ENCODE results near the gene KIRREL3. TPM values are rescaled to one million over a fixed set of nuclear protein-coding genes. Genes with fewer than 3 reads are reported as not detected.

KIRREL3 gene
- total RNA-seq, 2 donors from 2014 or later, result 0.28 TPM; not detected in 1

DNA sequence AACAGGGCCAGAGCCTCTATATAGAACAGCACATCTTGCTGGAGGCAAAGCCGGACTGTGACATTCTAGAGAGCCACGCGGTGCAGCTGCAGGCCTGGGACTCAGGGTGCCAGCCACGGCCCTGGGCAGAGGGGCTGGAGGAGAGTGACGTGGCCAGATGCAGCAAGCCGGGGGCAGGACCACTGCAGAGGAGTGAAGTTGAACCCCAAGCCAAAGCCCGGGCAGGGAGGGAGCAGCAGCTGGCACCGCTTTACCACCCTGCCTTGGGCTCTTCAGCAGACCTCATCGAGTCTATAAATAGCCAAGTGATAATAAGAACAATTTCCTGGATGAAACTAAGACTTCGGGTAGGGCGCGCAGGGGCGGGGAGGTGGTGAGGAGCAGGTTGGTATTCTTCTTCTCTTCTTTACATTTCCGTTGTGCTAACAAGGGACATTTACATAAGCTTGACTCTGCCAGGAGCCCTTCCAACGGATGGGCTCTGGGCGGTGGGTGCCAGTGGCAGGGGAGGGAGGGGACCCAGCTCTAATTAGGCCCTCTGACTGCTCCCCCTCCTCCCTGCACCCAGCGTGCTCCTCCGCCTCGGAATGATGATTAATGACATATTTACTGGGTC is 534.9 kb downstream of the KIRREL3 start:
- Histone ChIP-seq H3K9me3 (no peaks in the 10 kb centered on the region), H3K27ac (no peak overlapping the region), H3K4me1 (replicated peaks) (peaks cover 9% of the 10 kb centered on the region), H3K4me3 (no peak overlapping the region), H3K36me3 (no peaks in the 10 kb centered on the region), H3K27me3 (replicated peaks; ENCODE audit: insufficient read depth) (no peaks in the 10 kb centered on the region)
- intact Hi-C loops (cut with DNase I), result no loop called here
- no peak for DNase-seq (ENCODE audit: low spot score)
- WGBS, result 17% methylated on average over 19 of the region's 19 CpGs
- no peak for TF ChIP-seq POLR2A (IDR thresholded peaks at IDR 0.05)
- no peak for TF ChIP-seq POLR2AphosphoS5 (IDR thresholded peaks at IDR 0.05)
- TF ChIP-seq, protein P1, sequence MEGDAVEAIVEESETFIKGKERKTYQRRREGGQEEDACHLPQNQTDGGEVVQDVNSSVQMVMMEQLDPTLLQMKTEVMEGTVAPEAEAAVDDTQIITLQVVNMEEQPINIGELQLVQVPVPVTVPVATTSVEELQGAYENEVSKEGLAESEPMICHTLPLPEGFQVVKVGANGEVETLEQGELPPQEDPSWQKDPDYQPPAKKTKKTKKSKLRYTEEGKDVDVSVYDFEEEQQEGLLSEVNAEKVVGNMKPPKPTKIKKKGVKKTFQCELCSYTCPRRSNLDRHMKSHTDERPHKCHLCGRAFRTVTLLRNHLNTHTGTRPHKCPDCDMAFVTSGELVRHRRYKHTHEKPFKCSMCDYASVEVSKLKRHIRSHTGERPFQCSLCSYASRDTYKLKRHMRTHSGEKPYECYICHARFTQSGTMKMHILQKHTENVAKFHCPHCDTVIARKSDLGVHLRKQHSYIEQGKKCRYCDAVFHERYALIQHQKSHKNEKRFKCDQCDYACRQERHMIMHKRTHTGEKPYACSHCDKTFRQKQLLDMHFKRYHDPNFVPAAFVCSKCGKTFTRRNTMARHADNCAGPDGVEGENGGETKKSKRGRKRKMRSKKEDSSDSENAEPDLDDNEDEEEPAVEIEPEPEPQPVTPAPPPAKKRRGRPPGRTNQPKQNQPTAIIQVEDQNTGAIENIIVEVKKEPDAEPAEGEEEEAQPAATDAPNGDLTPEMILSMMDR (IDR thresholded peaks at IDR 0.05), result no peak

DNA sequence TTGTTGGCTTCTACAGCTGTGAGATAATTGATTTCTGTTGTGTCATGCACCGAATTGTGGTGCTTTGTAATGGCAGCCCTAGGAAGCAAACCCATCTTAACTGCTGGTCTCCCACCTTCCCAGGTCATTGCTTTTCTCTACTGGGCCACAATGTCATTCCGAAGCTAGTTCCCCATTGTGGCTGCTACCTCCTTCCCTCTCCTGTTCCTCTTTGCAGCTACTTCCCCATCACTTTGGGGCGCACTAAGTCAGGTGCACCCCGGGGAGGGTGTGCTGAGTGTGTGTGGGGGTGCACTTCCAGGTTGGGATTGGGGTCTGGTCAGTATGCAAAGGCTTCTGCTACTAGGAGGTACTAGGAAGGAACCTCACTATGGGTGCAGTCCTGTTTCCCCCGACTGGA is 535.8 kb downstream of the KIRREL3 start:
- WGBS, result 91% methylated on average over 5 of the region's 5 CpGs
- no peak for TF ChIP-seq POLR2A (IDR thresholded peaks at IDR 0.05)
- TF ChIP-seq POLR2AphosphoS5 (IDR thresholded peaks at IDR 0.05), result no peak
- TF ChIP-seq, protein P1 (IDR thresholded peaks at IDR 0.05), result no peak
- Histone ChIP-seq H3K9me3 (no peaks in the 10 kb centered on the region), H3K4me3 (no peak overlapping the region), H3K27ac (no peak overlapping the region), H3K4me1 (replicated peaks) (peaks cover 9% of the 10 kb centered on the region), H3K27me3 (replicated peaks; ENCODE audit: insufficient read depth) (no peaks in the 10 kb centered on the region), H3K36me3 (no peaks in the 10 kb centered on the region)
- intact Hi-C loops (cut with DNase I), result no loop called here
- DNase-seq (ENCODE audit: low spot score), result no peak

DNA sequence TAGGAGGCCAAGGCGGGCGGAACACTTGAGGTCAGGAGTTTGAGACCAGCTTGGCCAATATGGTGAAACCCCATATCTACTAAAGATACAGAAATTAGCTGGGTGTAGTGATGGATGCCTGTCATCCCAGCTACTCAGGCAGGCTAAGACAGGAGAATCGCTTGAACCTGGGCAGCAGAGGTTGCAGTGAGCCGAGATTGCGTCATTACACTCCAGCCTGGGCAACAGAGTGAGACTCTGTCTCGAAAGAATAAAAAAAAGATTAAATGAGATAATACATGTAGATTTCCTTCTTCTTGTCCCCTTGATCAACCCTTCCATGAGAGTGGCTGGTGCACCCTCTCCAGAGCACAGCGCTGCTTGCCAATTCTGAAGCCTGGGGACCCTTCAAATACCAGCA is 538.1 kb downstream of the KIRREL3 start:
- 96% methylated on average over 7 of the region's 7 CpGs for WGBS
- no peak overlapping the region for H3K27ac ChIP-seq
- H3K4me3 ChIP-seq, result no peak overlapping the region
- no peaks in the 10 kb centered on the region for H3K9me3 ChIP-seq
- no peak for TF ChIP-seq POLR2AphosphoS5 (IDR thresholded peaks at IDR 0.05)
- peaks cover 9% of the 10 kb centered on the region for H3K4me1 ChIP-seq (replicated peaks)
- no peak for DNase-seq (ENCODE audit: low spot score)
- H3K27me3 ChIP-seq (replicated peaks; ENCODE audit: insufficient read depth), result no peaks in the 10 kb centered on the region
- H3K36me3 ChIP-seq, result no peaks in the 10 kb centered on the region
- intact Hi-C loops (cut with DNase I), result no loop called here

DNA sequence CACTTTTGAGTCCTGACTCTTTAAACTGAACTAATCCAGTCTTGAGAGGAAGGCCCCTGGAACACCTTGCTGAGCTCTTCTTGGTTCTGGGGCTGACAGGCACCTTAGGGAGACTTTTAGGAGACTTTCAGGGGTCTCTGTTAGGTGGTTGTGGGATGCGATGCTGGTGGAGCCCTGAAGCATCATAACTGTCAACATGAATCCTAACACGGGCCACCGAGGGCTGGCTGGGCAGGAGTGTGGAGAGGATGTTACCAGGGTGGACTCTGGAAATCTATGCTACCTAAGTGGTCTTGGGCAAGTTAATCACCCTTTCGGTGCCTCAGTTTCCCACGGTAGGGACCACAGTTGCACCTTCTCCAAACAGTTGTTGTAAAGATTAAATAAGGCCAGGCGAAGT is 538.6 kb downstream of the KIRREL3 start:
- DNase-seq (ENCODE audit: low spot score), result no peak
- intact Hi-C loops (cut with DNase I), result no loop called here
- TF ChIP-seq, protein P1 (IDR thresholded peaks at IDR 0.05), result no peak
- TF ChIP-seq POLR2AphosphoS5 (IDR thresholded peaks at IDR 0.05) (no peak), POLR2A (IDR thresholded peaks at IDR 0.05) (no peak)
- Histone ChIP-seq H3K4me3 (no peak overlapping the region), H3K27ac (no peak overlapping the region), H3K36me3 (no peaks in the 10 kb centered on the region), H3K27me3 (replicated peaks; ENCODE audit: insufficient read depth) (no peaks in the 10 kb centered on the region), H3K4me1 (replicated peaks) (peaks cover 9% of the 10 kb centered on the region), H3K9me3 (no peaks in the 10 kb centered on the region)
- WGBS, result 98% methylated on average over 6 of the region's 6 CpGs

DNA sequence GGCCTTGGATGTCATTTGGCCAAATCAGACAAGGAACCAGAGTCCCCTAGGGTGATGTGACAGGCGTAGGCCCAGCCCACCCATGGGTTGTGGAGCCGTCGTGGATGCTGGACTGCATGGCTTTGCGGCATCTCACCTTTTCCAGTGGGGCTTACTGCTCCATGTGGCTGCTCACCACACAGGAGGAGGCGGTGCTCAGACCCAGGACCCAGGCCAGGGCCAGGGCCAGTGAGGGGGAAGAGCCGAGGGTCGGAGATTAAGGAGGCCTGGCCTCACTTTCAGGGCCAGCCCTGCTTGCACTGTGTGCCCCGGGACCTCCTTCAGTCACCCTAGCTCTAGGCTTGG is 539.5 kb downstream of the KIRREL3 start:
- intact Hi-C loops (cut with DNase I), result no loop called here
- Histone ChIP-seq H3K4me1 (replicated peaks) (peaks cover 7% of the 10 kb centered on the region), H3K9me3 (no peaks in the 10 kb centered on the region), H3K4me3 (no peak overlapping the region), H3K27ac (no peak overlapping the region), H3K27me3 (replicated peaks; ENCODE audit: insufficient read depth) (no peaks in the 10 kb centered on the region), H3K36me3 (no peaks in the 10 kb centered on the region)
- WGBS, result 92% methylated on average over 8 of the region's 8 CpGs
- TF ChIP-seq, protein P1 (IDR thresholded peaks at IDR 0.05), result no peak
- TF ChIP-seq POLR2A (IDR thresholded peaks at IDR 0.05), result no peak
- TF ChIP-seq POLR2AphosphoS5 (IDR thresholded peaks at IDR 0.05), result no peak
- DNase-seq (ENCODE audit: low spot score), result no peak

Data from prostate gland (tissue), 2 donors.